Sigmoid colon (tissue), 7 donors: ENCODE measurements around the gene GJC3. TPM values are rescaled to one million over a fixed set of nuclear protein-coding genes. Genes with fewer than 3 reads are reported as not detected.
"Not testable (repeated sequence)": the region's sequence is repeated elsewhere in the genome, so short reads cannot be mapped to it uniquely, and the experiment has no call there.

Source experiments
- DNase-seq: peaks from one replicate; pipeline ENCODE4 v3.0.0-alpha.2; 2019
- H3K27ac ChIP-seq, 4 donors: fragments of 200-600 bp; sonication (generic); one replicate each; pipeline ENCODE4 v1.5.1; 2016 to 2019; ENCODE audit warnings: mild to moderate bottlenecking in 1 of 4
- H3K27me3 ChIP-seq, 3 donors: fragments of 200-600 bp; sonication (generic); one replicate each; pipeline ENCODE4 v1.5.1; 2019; ENCODE audit warnings: mild to moderate bottlenecking in 1 of 3
- H3K36me3 ChIP-seq, 4 donors: fragments of 200-600 bp; sonication (generic); one replicate each; pipeline ENCODE4 v1.5.1; 2016 to 2019
- H3K4me1 ChIP-seq, 4 donors: fragments of 200-600 bp; sonication (generic); one replicate each; pipeline ENCODE4 v1.5.1; 2017 to 2019
- H3K4me3 ChIP-seq, 4 donors: fragments of 200-600 bp; sonication (generic); one replicate each; pipeline ENCODE4 v1.5.1; 2017 to 2019; ENCODE audit warnings: mild to moderate bottlenecking in 2 of 4, moderate library complexity in 1 of 4
- H3K9me3 ChIP-seq, 4 donors: fragments of 200-600 bp in 3 of 4; sonication (generic) in 3 of 4; one replicate each; pipeline versions ENCODE4 v1.5.1 to v1.6.1; 2013 to 2019
- EP300 ChIP-seq, 4 donors: sonication (generic); formaldehyde crosslinking; IDR thresholded peaks; one replicate each; pipeline ENCODE4 v1.6.1; 2017; ENCODE audit warnings: antibody characterized with exemption in 4 of 4
- POLR2A ChIP-seq, 2 donors: fragments of 450-650 bp; IDR thresholded peaks; one replicate each; pipeline ENCODE4 v1.6.1; 2016; ENCODE audit warnings: antibody characterized with exemption in 2 of 2, mild to moderate bottlenecking in 2 of 2, moderate library complexity in 2 of 2
- POLR2AphosphoS5 ChIP-seq, 4 donors: sonication (generic); formaldehyde crosslinking; IDR thresholded peaks; one replicate each; pipeline ENCODE4 v1.6.1; 2017; ENCODE audit warnings: antibody characterized with exemption in 4 of 4
- WGBS, 2 donors: extraction: QIAGEN DNeasy Blood & Tissue Kit; methylation state at CpG; one replicate each; pipeline ENCODE4 v1.1.7; 2013; 5-methylcytosine and 5-hydroxymethylcytosine counted together
- intact Hi-C: fragments of 100-400 bp; cut with DNase I; formaldehyde crosslinking; loops from one replicate; pipeline ENCODE4 v1.15.1; 2023
- polyA plus RNA-seq, 3 donors: library from polyadenylated mRNA; stranded (reverse); fragments of 200-250 nt; gene quantifications; one replicate each; pipeline ENCODE4 v1.2.3, GENCODE V29; 2013
- total RNA-seq, 4 donors: library from RNA; depleted of rRNA; stranded (reverse); fragments of >200 nt; gene quantifications; one replicate each; pipeline ENCODE4 v1.1.0, GENCODE V29; 2016
- TF ChIP-seq, protein P1 (sequence below), 4 experiments: fragments of 450-650 bp in 3 of 4; fragments of 200-600 bp in 1 of 4; IDR thresholded peaks; one replicate each; pipeline ENCODE4 v1.5.1; 2016 to 2019; ENCODE audit warnings: antibody characterized with exemption in 4 of 4, mild to moderate bottlenecking in 3 of 4, moderate library complexity in 2 of 4
- donor health status: healthy with polysubstance abuse.
- donor health status: Bipolar disorder and iron deficiency.
- donor health status: healthy.

The GJC3 gene, protein sequence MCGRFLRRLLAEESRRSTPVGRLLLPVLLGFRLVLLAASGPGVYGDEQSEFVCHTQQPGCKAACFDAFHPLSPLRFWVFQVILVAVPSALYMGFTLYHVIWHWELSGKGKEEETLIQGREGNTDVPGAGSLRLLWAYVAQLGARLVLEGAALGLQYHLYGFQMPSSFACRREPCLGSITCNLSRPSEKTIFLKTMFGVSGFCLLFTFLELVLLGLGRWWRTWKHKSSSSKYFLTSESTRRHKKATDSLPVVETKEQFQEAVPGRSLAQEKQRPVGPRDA
- total RNA-seq (under 1 TPM in 3 of 4 donors, not detected in 1; 0.33 to 0.95 (median 0.71) TPM), polyA plus RNA-seq (under 1 TPM in 1 of 3 donors, not detected in 2; 0.31 TPM)

DNA sequence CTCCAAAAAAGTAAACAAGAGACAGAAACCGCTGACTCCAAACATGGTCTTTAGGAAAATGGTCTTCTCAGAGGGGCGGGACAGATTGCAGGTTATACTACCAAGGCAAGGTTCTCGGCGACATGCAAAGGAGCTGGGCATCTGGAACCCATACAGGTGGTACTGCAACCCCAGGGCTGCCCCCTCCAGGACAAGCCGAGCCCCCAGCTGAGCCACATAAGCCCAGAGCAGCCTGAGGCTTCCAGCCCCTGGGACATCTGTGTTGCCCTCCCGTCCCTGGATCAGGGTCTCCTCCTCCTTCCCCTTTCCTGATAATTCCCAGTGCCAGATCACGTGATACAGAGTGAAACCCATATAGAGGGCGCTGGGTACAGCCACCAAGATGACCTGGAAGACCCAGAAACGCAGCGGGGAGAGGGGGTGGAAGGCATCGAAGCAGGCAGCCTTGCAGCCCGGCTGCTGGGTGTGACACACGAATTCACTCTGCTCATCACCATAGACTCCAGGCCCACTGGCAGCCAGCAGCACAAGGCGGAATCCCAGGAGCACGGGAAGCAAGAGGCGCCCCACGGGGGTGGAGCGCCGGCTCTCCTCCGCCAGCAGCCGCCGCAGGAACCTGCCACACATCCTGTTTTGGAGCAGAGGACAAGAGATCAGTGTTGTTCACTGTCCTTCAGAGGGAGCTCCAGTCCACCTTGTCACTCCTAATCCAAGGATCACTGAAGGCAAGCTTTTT lies at the start of gene GJC3:
Gene GJC3 (minus strand): TSS at position 627 of the 736 bp plus-strand sequence. CDS start 0 bp downstream, at position 627.
- intact Hi-C loops: no loop called here
- WGBS, 2 donors: 15 to 19% methylated on average over 22 of the region's 22 CpGs
- H3K4me3 ChIP-seq: peak within 1 kb of the TSS in 2 of 4 donors; percentile 24 to 28
- DNase-seq: peak; percentile 71
- TF ChIP-seq POLR2AphosphoS5 (IDR thresholded peaks at IDR 0.05): no peak
- no peak for TF ChIP-seq EP300 (IDR thresholded peaks at IDR 0.05)
- TF ChIP-seq, protein P1, sequence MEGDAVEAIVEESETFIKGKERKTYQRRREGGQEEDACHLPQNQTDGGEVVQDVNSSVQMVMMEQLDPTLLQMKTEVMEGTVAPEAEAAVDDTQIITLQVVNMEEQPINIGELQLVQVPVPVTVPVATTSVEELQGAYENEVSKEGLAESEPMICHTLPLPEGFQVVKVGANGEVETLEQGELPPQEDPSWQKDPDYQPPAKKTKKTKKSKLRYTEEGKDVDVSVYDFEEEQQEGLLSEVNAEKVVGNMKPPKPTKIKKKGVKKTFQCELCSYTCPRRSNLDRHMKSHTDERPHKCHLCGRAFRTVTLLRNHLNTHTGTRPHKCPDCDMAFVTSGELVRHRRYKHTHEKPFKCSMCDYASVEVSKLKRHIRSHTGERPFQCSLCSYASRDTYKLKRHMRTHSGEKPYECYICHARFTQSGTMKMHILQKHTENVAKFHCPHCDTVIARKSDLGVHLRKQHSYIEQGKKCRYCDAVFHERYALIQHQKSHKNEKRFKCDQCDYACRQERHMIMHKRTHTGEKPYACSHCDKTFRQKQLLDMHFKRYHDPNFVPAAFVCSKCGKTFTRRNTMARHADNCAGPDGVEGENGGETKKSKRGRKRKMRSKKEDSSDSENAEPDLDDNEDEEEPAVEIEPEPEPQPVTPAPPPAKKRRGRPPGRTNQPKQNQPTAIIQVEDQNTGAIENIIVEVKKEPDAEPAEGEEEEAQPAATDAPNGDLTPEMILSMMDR (IDR thresholded peaks at IDR 0.05): no peak
- TF ChIP-seq POLR2A (IDR thresholded peaks at IDR 0.05): no peak
- H3K36me3 ChIP-seq: no peaks in the 10 kb centered on the region
- H3K9me3 ChIP-seq: no peaks in the 10 kb centered on the region
- no peaks in the 10 kb centered on the region for H3K27me3 ChIP-seq
- H3K27ac ChIP-seq: peak within 1 kb of the TSS in 1 of 4 donors; percentile 1
- peaks cover 0 to 13% (median 0%) of the 10 kb centered on the region in 4 donors for H3K4me1 ChIP-seq

DNA sequence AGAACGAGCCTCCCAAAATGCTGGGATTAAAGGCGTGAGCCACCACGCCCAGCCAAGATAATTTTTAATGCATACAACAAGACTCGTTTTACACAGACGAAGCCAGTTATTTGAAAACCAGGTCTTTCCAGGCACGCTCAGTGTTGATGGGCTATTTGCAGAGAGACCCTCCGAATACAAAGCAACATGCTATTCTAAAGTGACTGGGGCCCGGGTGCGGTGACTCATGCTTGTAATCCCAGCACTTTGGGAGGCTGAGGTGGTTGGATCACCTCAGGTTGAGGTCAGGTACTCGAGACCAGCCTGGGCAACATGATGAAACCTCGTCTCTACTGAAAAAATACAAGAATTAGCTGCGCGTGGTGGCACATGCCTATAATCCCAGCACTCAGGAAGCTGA lies 47.2 kb upstream of the GJC3 start:
- H3K27ac ChIP-seq: no peak overlapping the region
- intact Hi-C loops: no loop called here
- WGBS, 2 donors: 55 to 86% methylated on average over 13 of the region's 13 CpGs
- H3K4me3 ChIP-seq: no peak overlapping the region
- TF ChIP-seq POLR2AphosphoS5 (IDR thresholded peaks at IDR 0.05): no peak
- TF ChIP-seq, protein P1 (IDR thresholded peaks at IDR 0.05): no peak
- no peak for TF ChIP-seq POLR2A (IDR thresholded peaks at IDR 0.05)
- no peaks in the 10 kb centered on the region for H3K9me3 ChIP-seq
- H3K36me3 ChIP-seq: no peaks in the 10 kb centered on the region
- H3K27me3 ChIP-seq: peaks cover 0 to 11% (median 0%) of the 10 kb centered on the region in 3 donors
- H3K4me1 ChIP-seq: no peaks in the 10 kb centered on the region
- no peak for DNase-seq

DNA sequence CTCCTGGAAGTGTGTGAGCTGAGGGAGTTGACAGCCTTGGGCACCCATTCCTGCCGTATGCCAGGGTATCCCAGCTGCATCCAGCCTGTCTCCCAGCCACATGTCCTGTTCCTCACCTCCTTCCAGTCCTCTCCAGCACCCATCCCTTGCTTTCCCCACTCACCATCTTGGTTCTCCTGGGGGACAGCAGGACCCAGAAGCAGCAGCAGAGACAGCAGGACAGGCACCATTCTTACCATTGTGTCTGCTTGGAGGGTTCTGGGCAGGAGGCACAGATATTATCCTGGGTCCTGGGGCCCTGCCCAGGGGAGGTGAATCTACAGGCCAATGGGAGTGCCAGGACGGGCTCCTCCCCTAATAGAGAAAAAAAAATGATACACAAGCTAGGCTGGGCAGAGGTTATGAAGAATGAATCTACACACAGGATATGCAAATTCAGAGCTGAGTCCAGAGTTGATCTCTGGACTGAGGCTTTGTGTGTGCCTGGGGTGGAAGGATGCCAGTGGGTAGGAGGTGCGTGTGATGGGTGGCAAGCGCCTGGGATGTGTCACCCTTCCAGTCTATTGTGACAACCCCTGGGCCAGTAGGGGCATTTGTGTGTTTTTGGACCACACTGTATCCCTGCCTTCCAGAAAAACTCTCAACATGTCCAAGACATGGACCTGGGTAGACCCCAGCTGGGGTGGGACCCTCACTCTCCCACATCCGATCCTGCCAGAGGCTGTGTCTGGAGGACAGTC lies 46.5 kb upstream of the GJC3 start, which contains the start of gene AZGP1:
Gene AZGP1 (minus strand): TSS at position 250 of the 740 bp plus-strand sequence. CDS start 11 bp downstream, at position 239.
- no peaks in the 10 kb centered on the region for H3K36me3 ChIP-seq
- DNase-seq: no peak
- H3K27ac ChIP-seq: no peak within 1 kb of the TSS
- intact Hi-C loops: no loop called here
- H3K9me3 ChIP-seq: no peaks in the 10 kb centered on the region
- H3K27me3 ChIP-seq: peaks cover 0 to 11% (median 0%) of the 10 kb centered on the region in 3 donors
- 21 to 66% methylated on average over 5 of the region's 5 CpGs for WGBS, 2 donors
- H3K4me1 ChIP-seq: no peaks in the 10 kb centered on the region
- H3K4me3 ChIP-seq: no peak within 1 kb of the TSS
- TF ChIP-seq POLR2AphosphoS5 (IDR thresholded peaks at IDR 0.05): no peak
- no peak for TF ChIP-seq POLR2A (IDR thresholded peaks at IDR 0.05)
- TF ChIP-seq EP300 (IDR thresholded peaks at IDR 0.05): no peak
- TF ChIP-seq, protein P1 (IDR thresholded peaks at IDR 0.05): no peak

DNA sequence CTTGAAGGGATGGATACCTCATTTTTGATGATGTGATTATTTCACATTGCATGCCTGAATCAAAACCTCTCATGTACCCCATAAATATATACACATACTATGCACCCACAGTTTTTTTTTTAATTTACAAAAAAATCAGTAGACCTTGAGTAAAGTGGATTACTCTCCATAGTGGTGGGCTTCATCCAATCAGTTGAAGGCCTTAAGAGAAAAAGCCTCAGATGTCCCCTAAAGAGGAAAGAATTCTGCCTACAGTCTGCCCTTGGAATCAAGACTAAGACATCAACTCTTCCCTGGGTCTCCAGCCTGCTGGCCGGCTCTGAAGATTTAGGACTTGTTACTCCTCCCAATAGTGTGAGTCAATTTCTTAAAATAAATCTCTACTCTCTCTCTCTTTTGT lies 45.3 kb upstream of the GJC3 start:
- intact Hi-C loops: no loop called here
- H3K4me3 ChIP-seq: no peak overlapping the region
- H3K27ac ChIP-seq: no peak overlapping the region
- 76 to 89% methylated on average over 1 of the region's 1 CpG for WGBS, 2 donors
- TF ChIP-seq, protein P1 (IDR thresholded peaks at IDR 0.05): no peak
- TF ChIP-seq POLR2AphosphoS5 (IDR thresholded peaks at IDR 0.05) (no peak), EP300 (IDR thresholded peaks at IDR 0.05) (no peak), POLR2A (IDR thresholded peaks at IDR 0.05) (no peak)
- no peaks in the 10 kb centered on the region for H3K4me1 ChIP-seq
- DNase-seq: no peak
- H3K27me3 ChIP-seq: peaks cover 0 to 11% (median 0%) of the 10 kb centered on the region in 3 donors
- no peaks in the 10 kb centered on the region for H3K9me3 ChIP-seq
- H3K36me3 ChIP-seq: no peaks in the 10 kb centered on the region

DNA sequence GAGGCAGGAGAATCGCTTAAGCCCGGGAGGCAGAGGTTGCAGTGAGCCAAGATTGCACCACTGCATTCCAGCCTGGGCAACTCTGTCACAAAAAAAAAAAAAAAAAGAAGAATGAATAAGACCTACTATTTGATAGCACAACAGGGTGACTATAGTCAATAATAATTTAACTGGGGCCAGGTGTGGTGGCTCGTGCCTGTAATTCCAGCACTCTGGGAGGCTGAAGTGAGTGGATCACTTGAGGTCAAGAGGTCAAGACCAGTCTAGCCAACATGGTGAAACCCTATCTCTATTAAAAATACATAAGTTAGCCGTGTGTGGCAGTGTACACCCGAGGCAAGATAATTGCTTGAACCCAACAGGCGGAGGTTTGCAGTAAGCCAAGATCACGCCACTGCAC lies 44.4 kb upstream of the GJC3 start:
- H3K36me3 ChIP-seq, H3K27ac ChIP-seq, H3K4me3 ChIP-seq, H3K4me1 ChIP-seq, H3K9me3 ChIP-seq, intact Hi-C loops, DNase-seq: not testable (repeated sequence)
- 80 to 86% methylated on average over 7 of the region's 7 CpGs for WGBS, 2 donors
- H3K27me3 ChIP-seq: peaks cover 0 to 15% (median 0%) of the 10 kb centered on the region in 3 donors
